Prostate gland (tissue), 2 donors: ENCODE results near the gene POMC. TPM values are rescaled to one million over a fixed set of nuclear protein-coding genes. Genes with fewer than 3 reads are reported as not detected.
"Not testable (repeated sequence)": the region's sequence is repeated elsewhere in the genome, so short reads cannot be mapped to it uniquely, and the experiment has no call there.

Experiments
- DNase-seq: peaks from one replicate; pipeline ENCODE4 v3.0.0-alpha.2; 2019; ENCODE audit warnings: low spot score
- H3K27ac ChIP-seq, 2 donors: fragments of 200-600 bp; sonication (generic); 2 replicates each; pipeline ENCODE4 v1.5.1; 2017 to 2019
- H3K27me3 ChIP-seq: fragments of 200-600 bp; sonication (generic); replicated peaks from 2 replicates; pipeline ENCODE4 v1.5.1; 2019; ENCODE audit not compliant: insufficient read depth
- H3K36me3 ChIP-seq, 2 donors: fragments of 200-600 bp; sonication (generic); 1 replicate in 1 of 2; 2 replicates in 1 of 2; pipeline versions ENCODE4 v1.5.1 to v1.8.1; 2017 to 2019
- H3K4me1 ChIP-seq: fragments of 200-600 bp; sonication (generic); replicated peaks from 2 replicates; pipeline ENCODE4 v1.5.1; 2019
- H3K4me3 ChIP-seq, 2 donors: fragments of 200-600 bp; sonication (generic); 2 replicates each; pipeline ENCODE4 v1.5.1; 2017 to 2019
- H3K9me3 ChIP-seq: fragments of 200-600 bp; sonication (generic); 2 replicates; pipeline ENCODE4 v1.5.1; 2017
- CTCF ChIP-seq, 4 experiments: fragments of 200-600 bp in 2 of 4; fragments of 450-650 bp in 2 of 4; sonication (generic) in 2 of 4; IDR thresholded peaks; 1 replicate in 3 of 4; 2 replicates in 1 of 4; pipeline ENCODE4 v1.5.1; 2016 to 2019; ENCODE audit warnings: antibody characterized with exemption in 4 of 4, mild to moderate bottlenecking in 2 of 4, moderate library complexity in 2 of 4
- POLR2A ChIP-seq: fragments of 450-650 bp; IDR thresholded peaks from one replicate; pipeline ENCODE4 v1.6.1; 2016; ENCODE audit warnings: antibody characterized with exemption, mild to moderate bottlenecking
- POLR2AphosphoS5 ChIP-seq: sonication (generic); formaldehyde crosslinking; IDR thresholded peaks from one replicate; pipeline ENCODE4 v1.6.1; 2017; ENCODE audit warnings: antibody characterized with exemption
- WGBS: methylation state at CpG from one replicate; pipeline ENCODE4 v1.1.5; 2018; 5-methylcytosine and 5-hydroxymethylcytosine counted together
- intact Hi-C: fragments of 100-400 bp; cut with DNase I; formaldehyde crosslinking; loops from one replicate; pipeline ENCODE4 v1.14.2; 2022
- total RNA-seq, 2 donors: library from RNA; depleted of rRNA; stranded (reverse); fragments of >200 nt; gene quantifications; one replicate each; pipeline ENCODE4 v1.1.0, GENCODE V29; 2016

Gene POMC
- total RNA-seq, 2 donors from 2014 or later: 2.6 to 31.0 TPM

- no peaks in the 10 kb centered on the region for H3K27me3 ChIP-seq
- no peaks in the 10 kb centered on the region for H3K4me1 ChIP-seq
- intact Hi-C loops: no loop called here
- no peak for TF ChIP-seq CTCF (IDR thresholded peaks at IDR 0.05)
- no peak for TF ChIP-seq POLR2AphosphoS5
- TF ChIP-seq POLR2A: no peak
- WGBS: 73% methylated on average over 8 of the region's 8 CpGs
- no peak overlapping the region for H3K4me3 ChIP-seq
- no peaks in the 10 kb centered on the region for H3K9me3 ChIP-seq
- no peak for DNase-seq
- no peak overlapping the region for H3K27ac ChIP-seq
- no peaks in the 10 kb centered on the region for H3K36me3 ChIP-seq
Observed at GRCh38 chr2:25141120-25141519, 27.3 kb downstream of the POMC start.

GRCh38 chr2:25140535-25140934, 27.8 kb downstream of the POMC start:
- H3K27me3 ChIP-seq, H3K36me3 ChIP-seq, intact Hi-C loops, H3K4me3 ChIP-seq, H3K4me1 ChIP-seq, H3K9me3 ChIP-seq, H3K27ac ChIP-seq, DNase-seq: not testable (repeated sequence)
- 84% methylated on average over 4 of the region's 4 CpGs for WGBS

GRCh38 chr2:25132693-25133092, 35.7 kb downstream of the POMC start:
- WGBS: 91% methylated on average over 12 of the region's 13 CpGs
- H3K27ac ChIP-seq: no peak overlapping the region
- no peaks in the 10 kb centered on the region for H3K9me3 ChIP-seq
- no peak for DNase-seq
- TF ChIP-seq POLR2AphosphoS5 (no peak), POLR2A (no peak), CTCF (IDR thresholded peaks at IDR 0.05) (no peak)
- no peaks in the 10 kb centered on the region for H3K4me1 ChIP-seq
- H3K36me3 ChIP-seq: no peaks in the 10 kb centered on the region
- no peak overlapping the region for H3K4me3 ChIP-seq
- intact Hi-C loops: loop anchor here (10.0 kb wide), 2 partner anchors 298 to 718 kb away; no protein-coding TSS in a partner anchor
- H3K27me3 ChIP-seq: no peaks in the 10 kb centered on the region

GRCh38 chr2:25132299-25132635, 36.1 kb downstream of the POMC start:
- TF ChIP-seq POLR2A (no peak), CTCF (IDR thresholded peaks at IDR 0.05) (no peak), POLR2AphosphoS5 (no peak)
- no peaks in the 10 kb centered on the region for H3K27me3 ChIP-seq
- H3K9me3 ChIP-seq: no peaks in the 10 kb centered on the region
- no peak overlapping the region for H3K27ac ChIP-seq
- WGBS: 43% methylated on average over 9 of the region's 9 CpGs
- H3K36me3 ChIP-seq: no peaks in the 10 kb centered on the region
- H3K4me3 ChIP-seq: peak overlapping the region in 1 of 2 donors; percentile 20
- intact Hi-C loops: loop anchor here (10.0 kb wide), 2 partner anchors 297 to 717 kb away; no protein-coding TSS in a partner anchor
- DNase-seq: no peak
- no peaks in the 10 kb centered on the region for H3K4me1 ChIP-seq

- WGBS: 24% methylated on average over 36 of the region's 53 CpGs
- TF ChIP-seq POLR2A (no peak), POLR2AphosphoS5 (no peak), CTCF (IDR thresholded peaks at IDR 0.05) (no peak)
- Histone ChIP-seq H3K4me3 (peak overlapping the region; percentile 6 to 20), H3K36me3 (no peaks in the 10 kb centered on the region), H3K9me3 (no peaks in the 10 kb centered on the region), H3K4me1 (no peaks in the 10 kb centered on the region), H3K27me3 (no peaks in the 10 kb centered on the region), H3K27ac (no peak overlapping the region)
- no peak for DNase-seq
- intact Hi-C loops: loop anchor here (2.0 to 10.0 kb wide), 3 partner anchors 159 to 717 kb away; no protein-coding TSS in a partner anchor
Observed at GRCh38 chr2:25131567-25132298, 36.6 kb downstream of the POMC start.
